Fibroblast of skin of back (primary cell): ENCODE results near the gene RAET1E.
"Not testable (repeated sequence)": the region's sequence is repeated elsewhere in the genome, so short reads cannot be mapped to it uniquely, and the experiment has no call there.

ENCODE experiments used
- DNase-seq: peaks from one replicate; pipeline ENCODE4 v3.0.0-alpha.2; 2013

Gene RAET1E

DNA sequence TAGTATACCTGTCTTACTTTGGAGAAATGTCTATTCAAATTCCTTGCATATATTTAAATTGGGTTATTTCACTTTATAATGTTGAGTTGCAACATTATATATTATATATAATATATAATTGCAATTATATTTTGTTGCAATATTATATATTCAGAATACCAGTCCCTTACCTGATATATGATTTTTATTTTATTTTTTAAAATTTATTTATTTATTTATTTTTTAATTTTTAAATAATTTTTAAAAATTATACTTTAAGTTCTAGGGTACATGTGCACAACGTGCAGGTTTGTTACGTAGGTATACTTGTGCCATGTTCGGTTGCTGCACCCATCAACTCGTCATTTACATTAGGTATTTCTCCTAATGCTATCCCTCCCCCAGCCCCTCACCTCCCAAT lies 29.1 kb upstream of the RAET1E start:
- DNase-seq = not testable (repeated sequence)

DNA sequence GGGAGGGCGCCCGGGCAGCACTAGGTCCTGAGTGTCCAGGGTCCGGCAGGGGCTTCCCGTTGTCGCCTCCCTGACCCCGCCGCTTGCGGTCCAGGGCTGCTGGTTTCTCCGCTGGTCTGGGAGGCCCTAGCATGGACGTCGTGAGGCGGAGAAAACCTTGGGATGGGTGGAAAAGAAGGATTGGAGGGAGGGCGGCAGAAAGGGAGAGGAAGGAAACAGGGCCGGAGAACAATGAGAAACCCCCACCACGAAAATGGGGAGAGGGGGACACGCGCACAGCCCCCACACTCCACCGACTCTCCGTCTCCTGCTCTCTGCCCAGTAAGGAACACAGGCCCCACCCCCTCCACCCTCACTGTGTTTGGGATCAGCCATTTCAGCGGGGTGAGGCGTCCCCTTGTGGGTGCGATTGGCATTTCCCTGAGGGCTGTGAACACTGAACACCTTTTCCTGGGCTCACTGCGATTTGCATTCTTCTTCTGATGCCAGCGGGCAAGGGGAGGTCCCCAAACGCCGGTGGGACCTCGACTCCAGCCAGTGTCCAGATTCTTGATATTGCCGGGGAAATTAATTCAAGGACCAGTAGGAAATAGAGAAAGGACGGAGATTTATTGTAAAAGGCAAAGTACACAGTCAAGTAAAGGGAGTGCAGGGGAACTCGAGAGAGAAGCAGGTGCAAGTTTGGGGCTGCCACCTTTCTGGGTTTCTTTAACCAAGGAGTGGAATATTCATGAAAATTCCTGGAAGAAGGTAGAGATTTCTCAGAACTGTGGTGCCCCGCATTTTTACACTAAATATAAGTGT lies 28.3 kb upstream of the RAET1E start:
- DNase-seq = peak; percentile 81

DNA sequence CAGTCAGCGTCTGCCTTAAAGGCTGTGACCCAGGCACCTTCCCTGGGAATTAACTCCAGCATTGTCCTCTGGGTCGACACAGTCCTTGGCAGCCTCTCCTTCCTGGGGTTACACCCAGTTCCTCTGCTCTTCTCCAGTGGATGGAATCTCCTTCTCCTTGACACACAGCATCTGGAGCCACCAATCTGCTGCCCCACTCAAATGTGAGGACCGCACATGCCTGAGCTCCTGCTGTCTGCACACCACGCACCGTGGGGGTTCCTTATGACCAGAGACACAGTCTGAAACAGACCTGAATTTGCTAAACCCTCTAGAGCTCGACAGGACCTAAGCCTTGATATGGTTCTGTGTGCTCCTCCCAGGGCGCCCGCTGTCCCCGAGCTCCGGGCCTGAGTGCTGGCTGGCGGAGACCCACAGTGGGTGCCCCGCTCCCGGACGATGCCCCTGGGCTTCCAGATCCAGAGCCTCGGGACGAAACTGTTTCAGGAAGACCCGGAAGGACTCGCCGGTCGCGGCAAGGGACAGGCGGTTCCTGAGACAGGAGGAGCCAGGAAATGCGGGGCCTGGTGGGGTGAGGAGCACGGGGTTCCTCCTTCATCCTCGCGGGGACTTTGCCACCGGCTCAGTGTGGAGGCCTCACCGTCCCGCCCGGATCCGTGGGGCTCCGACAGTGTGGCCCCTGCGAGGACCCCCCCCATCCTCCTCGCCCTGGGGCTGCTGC lies 27.5 kb upstream of the RAET1E start:
- peak; percentile 13 for DNase-seq

DNA sequence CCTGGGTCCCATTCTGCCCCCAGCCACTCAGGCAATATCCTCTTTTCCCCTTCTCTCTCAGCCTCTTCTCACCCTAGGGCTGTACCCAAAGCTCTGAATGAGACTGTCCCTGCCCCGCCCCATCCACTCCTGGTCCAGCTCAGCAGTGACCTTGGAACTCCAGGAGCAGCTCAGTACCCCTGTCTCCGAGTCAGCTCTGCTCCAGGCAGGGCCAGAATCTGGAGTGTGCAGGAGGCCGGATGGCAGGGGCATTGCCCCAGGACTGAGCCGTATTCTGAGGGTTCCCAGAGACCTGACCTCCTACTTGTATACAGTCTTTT lies 27.0 kb upstream of the RAET1E start:
- DNase-seq = no peak

DNA sequence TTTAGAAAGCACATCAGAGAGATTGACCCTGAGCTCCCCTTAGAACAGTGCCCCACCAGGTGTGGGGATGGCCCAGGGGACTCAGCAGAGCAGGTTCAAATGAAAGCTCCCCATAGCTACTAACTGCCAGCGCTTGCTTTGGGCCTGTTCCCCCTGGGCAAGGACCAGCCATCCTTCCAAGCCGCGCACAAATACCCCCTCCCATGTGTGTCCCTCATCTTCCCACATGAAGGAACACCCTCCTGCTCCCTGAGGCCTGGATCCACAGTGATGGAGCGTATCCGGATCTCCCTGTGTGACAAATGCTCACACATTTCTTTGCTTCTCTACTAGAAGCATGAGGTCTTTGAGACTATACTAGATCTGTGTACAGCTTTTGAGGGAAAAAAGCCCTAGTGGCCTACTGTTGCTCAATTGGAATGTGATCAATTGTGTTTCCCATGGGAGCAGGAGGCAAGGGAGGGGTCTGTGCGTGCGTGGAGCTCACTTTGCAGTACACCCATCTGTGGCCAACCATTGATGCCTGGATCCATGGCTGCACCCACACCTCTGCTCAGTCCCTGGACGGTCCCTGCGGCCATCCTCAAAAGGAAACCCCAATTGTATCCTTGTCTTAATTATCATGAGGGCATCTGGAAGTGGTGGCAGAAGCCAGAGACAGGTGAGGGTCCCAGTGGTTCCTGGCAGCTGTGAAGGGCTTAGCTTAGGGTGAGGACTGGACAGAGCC lies 26.5 kb upstream of the RAET1E start:
- DNase-seq = no peak

DNA sequence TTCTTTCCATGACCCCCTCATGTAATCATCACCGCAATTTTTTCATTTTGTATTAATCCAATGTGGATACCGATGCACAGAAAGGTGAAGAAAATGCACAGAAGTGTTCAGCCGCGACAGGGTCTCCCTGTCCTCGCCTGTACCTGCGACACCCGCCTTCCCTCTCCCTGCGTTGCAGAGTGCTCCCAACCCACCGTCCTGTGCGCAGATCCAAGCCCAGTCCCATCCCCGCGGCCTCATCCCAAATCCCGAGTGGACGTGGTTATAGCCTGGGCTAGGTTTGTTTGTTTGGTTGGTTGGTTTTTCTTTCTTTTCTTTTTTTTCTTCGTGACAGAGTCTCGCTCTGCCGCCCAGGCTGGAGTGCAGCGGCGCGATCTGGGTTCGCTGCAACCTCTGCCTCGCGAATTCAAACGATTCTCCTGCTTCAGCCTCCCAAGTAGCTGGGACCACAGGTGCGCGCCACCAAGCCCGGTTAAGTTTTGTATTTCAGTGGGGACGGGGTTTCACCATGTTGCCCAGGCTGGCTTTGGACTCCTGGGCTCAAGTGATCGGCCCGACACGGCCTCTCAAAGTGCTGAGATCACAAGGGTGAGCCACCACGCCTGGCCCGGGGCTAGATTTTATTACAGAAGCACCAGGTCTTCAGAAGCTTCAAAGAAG lies 25.5 kb upstream of the RAET1E start:
- no peak for DNase-seq

DNA sequence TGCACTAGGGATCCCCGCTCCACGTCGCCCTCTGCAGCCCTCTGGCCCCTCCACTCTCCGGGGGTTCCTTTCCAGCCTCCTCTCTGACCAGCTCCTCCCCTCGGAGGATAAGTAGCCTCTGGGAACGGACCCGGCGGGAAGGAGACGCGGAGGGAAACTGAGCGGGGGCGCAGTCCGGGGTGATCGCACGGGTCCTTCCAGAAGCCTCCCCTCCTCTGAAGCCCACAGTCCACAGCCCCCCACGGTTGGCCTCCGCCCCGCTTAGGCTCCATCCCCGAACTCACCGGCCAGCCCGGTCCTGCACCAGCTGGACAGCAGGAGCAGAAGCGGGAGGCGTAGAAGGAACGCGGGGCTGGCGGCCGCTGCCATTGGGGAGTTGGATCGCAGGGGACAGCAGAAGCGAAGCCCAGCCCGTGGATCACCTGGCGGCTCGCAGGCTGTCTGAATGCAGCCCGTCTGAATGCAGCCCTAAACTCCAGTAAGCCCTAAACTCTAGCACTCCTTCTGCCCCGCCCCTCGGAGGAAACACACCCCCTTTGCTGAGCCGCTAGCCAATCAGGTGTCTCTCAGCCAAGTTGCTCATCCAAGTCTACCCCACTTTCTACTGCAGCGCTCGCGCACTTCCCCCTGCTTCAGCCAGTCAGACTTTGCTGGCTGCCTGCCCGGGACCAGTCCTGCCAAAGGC lies 24.9 kb upstream of the RAET1E start, which contains the start of gene RAET1G:
Gene RAET1G (minus strand): TSS at position 480 of the 685 bp plus-strand sequence. CDS start 111 bp downstream, at position 369.
- DNase-seq = peak; percentile 94

DNA sequence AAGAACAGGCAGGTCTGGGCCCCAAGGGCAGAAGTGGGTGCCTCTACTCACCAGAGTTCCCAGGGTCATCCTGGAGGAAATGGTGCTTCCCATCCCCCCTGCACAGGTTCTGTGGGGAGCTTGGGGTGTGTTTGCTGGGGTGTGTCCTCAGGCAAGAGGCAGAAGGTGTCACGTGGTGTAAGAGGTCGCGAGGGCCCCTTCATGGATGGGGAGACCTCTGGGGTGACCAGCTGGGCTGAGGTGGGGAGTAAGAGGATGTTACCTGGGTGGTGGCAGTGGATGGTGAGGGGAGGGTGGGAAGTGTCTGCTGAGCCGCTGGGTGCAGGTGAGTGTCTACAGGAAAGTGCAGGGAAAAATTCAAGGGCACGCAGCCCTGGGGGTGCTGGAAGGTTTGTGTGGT lies 24.2 kb upstream of the RAET1E start:
- not testable (repeated sequence) for DNase-seq

DNA sequence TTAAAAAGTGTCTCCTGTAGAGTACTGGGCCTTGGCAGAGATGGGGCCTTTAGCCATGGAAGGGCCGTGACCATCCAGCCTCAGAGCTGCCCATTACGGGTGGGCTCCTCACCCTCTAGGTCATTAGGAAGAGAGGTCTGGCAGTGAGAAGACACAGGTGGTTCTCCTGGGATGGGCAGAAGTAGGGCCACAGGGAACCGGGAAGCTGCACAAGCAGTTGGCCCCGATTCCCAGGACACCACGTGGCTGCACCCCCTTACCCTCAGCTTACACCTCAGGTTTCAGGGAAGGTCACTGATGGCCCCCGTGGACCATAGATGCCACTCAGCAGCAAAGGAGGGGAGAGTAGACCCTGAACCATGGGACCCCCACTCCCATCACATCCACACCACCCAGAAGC lies 23.4 kb upstream of the RAET1E start:
- no peak for DNase-seq

DNA sequence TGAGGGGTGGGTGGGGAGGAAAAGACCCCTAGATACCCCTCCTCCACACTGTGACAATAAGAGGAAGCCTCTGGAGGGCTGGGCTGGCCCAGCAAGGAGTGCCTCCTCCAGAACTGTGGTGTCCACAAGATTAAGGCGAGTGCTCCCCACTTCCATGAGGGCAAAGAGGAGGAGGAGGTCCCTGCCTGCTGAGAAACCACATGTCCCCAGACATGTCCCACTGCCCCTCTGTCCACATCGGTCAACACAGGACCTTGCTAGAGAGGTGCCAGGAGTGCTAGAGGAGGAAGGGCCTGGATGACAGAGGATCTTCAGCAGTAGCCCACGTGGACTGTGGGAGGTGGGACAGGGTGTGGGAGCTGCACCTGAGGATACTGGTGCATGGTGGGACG lies 21.9 kb upstream of the RAET1E start:
- DNase-seq = no peak

DNA sequence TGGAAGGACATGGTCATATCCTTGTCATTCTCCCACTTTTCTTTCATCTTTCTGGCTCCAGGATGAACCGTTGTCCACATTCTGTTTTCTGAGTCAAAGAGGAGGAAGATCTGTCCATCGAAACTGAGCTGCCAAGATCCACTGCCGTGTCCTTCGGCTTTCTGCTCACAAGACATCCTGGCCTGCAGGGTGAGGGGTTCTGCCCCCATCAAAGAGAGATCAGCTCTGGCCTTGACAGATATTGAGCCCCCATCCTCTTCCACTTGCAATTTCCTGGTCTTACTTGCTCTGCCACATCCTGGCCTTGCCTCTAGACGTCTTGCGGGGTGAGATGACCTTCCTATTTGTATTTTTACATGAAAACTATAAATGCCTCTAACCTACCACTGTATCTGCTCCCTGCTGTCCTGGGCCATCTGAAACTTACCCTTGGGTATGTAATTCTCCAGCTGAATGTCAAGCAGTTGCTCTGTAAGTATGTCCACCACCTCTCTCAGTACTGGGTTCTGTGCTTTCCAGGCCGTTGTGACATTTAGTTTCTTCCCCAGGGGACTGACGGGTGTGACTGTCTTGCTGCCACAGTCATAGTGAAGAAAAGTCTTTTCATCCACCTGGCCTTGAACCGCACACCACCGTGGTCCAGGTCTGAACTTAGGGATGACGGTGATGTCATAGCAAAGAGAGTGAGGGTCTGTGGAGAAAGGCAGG lies 21.4 kb upstream of the RAET1E start:
- DNase-seq = not testable (repeated sequence)

DNA sequence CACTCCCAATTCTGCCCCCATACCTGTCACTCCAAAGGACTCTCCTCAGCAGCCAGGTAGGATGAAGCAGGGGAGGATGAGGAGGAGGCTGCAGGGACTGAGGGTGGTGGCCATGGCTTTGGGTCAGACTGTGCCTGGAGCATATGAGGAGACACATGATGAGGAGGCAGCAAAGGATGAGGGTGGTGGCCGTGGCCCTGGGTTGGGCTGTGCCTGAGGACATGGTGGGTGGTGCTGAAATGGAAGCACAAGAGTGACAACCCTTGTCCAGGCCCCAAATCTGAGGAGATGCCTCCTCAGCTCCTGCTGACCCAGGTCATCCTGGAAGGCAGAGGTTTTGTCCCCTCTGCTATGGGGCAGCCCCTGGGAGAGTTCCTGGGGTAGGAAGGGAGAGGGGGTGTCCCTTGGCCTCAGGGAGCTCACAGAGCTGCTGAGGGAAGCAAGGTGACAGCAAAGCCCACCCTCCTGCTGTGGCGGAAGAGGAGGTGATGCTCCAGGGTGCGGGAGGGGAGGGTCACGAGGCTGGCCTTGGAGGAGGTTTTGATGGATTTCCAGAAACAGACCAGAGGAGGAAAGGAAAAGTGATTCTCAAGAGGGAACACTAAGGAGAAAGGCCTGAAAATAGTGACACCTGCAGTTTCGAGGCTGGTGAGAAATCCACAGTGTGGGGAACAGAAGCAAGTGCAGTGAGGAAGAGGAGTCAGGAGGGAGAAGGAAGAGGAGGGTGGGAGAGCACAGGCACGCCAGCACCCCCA lies 20.4 kb upstream of the RAET1E start:
- no peak for DNase-seq

DNA sequence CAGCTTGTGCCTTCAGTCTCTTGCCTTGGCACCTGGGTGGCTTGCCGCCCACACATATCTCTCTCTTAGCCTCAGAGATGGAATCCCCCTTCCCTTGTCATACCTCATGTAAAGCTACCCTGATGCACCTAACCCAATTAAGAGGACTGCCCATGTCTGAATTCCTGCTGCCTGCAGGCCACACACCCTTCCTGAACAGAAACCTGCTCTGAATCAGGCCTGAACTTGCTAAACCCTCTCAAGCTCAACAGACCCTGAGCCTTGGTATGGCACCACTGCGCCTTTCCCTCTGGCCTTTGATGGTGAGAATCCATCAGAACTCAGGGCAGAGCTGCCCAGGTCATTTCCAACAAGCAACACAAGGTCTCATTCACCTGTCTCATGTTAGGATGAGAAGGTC lies 19.8 kb upstream of the RAET1E start:
- DNase-seq = no peak

DNA sequence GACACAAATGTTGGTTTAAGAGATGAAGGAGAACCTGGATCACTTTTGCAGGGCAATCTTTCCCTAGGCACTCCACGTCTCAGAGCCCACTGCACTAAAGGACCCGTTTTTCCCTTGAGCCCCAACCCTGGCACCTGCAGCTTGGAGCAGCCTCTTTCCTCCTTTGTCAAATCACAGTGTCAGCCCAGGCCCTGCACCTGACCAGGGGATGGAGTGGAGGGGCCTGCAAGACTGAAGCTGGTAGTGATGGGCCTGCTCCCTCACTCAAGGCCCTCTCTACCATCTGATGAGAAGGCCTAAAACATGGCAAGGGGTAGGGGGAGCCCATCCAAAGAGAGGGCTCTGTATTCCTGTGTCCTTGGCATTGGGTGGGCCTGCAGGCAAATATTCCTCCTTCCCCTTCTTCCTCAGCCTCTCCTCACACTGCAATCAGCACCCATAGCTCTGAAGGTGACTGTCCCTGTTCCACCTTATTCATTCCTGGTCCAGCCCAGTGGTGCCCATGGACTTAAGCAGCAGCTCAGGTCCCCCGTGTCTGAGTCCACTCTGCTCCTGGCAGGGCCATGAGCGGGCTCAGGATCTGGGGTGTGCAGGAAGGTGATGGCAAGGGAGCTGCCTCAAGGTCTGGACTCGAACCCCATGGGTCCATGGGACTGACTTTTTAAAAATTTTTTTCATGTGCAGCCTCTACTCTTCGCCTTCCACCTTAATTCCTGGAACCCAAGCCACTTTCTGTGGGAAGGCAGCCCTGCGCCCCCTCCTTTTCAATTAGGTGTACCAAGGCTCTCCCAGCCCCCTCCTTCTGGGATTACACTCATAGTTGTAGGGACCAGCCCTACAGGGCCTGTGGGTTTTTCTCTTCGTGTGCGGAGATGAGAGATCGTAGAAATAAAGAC lies 18.3 kb upstream of the RAET1E start:
- no peak for DNase-seq

DNA sequence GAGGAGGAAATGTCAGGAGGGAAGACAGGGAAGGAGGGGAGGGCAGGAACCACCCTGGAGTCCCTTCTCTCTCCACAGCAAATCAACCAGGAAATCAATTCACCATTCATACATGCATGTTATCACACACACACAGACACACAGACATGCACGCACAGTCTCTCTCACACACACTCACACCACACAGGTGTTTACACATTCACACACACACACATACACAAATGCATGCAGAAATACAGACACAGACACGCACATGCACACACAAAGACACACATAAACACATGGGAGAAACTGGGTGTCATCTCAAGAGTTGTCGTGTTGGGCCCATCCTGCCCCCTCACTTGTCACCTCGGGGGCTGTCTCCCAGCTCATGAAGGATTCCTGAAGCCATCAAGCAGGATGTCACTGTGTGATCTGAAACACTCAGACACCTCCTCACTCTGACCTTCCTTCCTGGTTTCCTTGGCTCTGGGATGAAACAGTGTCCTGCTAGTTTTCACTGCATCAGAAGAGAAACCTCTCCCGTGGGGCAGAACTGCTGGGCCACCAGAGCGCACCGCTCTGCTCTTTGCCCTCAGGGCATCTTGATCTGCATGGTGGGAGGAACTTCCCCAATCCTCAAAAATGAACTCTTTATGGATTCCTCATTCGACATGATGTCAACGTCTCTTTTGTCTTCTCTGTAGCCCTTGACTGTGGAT lies 15.8 kb upstream of the RAET1E start:
- no peak for DNase-seq

DNA sequence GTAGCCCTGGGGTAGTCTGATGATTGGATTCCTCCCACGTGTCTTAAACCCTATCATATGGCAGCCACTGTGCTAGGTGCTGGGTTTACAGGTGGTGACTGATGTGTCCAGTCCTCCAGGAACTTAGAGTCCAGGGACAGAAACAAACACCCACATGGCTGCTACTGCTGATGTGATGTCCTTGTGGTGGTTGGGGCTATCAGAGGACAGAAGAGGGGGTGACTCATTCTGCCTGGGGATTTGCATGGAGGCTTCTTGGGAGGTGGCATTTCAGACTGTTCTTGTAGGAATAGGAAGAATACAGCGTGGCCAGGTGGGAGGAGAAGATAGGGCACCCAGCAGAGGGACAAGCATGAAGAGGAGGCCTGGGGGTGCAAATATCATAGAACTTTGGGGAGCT lies 15.2 kb upstream of the RAET1E start:
- DNase-seq = no peak

DNA sequence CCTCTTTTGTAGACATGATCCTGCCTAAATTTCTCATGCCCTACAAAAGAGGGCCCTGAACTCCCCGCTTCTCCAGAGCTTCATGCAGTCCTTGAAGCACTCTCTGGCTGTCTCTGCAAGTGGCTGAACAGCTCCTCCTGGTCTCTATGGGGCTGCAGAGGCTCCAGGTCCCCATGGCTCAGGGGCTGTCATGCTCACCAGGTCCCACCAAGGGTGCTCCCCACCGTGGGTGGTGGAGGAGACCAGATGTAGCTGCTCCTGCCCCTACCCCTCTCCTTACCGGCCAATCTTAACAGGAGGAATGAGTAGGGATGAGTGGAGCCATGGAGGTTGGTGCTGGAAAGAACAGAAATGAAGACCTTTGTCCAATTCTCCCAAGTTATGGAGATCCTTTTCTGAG lies 14.8 kb upstream of the RAET1E start:
- DNase-seq = not testable (repeated sequence)

DNA sequence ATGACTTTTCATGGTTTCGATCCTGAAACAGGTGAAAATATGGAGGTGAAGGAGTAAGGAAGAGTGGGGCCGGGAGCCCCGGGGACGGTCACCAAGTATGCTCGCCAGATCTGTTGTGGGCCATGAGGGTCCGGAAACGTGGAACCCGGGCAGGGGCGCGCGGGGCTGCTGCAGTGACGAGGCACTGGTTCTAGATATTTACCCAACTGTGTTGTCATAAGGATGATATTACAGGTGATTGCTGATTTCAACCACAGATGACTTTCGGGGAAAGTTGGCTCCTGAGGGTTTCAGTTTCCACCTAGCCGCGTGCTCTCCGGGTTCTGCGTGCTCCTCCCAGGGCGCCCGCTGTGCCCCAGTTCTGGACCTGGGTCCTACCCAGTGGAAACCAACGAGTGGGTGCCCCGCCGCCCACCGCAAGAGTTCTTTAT lies 12.8 kb upstream of the RAET1E start:
- no peak for DNase-seq
